ENCODE data around the gene COL20A1. TPM values are rescaled to one million over a fixed set of nuclear protein-coding genes. Genes with fewer than 3 reads are reported as not detected.
"Not testable (repeated sequence)": the region's sequence is repeated elsewhere in the genome, so short reads cannot be mapped to it uniquely, and the experiment has no call there.

COL20A1 gene
- total and polyA plus RNA-seq, 2 experiments from 2014 or later = 1.4 TPM; not detected in 1

DNA sequence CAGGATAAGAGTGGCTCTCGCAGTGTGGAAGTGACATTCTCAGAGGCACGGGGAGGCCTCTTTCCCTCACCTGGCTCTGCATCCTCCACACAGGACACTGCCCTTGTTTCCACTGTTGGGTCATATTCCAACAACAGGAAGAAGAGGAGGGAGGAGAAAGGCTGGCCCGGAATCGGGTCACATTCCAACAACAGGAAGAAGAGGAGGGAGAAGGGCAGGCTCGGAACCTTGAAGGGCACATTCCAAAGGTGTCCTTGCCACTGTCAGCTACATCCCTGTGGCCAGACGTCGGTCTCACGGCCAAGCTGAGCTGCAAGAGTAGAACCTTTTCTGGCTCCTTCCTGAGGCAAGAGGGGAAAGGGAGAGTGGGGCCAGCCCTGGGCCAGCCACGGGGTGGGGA, 42.7 kb downstream of the COL20A1 start:
- H3K4me1 ChIP-seq (ENCODE audit: low read depth) = no peaks in the 10 kb centered on the region
- no peak overlapping the region for H3K27ac ChIP-seq
- no peaks in the 10 kb centered on the region for H3K27me3 ChIP-seq
- H3K9me3 ChIP-seq (ENCODE audit: low read depth) = no peaks in the 10 kb centered on the region
- DNase-seq (ENCODE audit: low read depth in 1 of 2, low spot score in 1 of 2) = no peak
- TF ChIP-seq, protein P1, sequence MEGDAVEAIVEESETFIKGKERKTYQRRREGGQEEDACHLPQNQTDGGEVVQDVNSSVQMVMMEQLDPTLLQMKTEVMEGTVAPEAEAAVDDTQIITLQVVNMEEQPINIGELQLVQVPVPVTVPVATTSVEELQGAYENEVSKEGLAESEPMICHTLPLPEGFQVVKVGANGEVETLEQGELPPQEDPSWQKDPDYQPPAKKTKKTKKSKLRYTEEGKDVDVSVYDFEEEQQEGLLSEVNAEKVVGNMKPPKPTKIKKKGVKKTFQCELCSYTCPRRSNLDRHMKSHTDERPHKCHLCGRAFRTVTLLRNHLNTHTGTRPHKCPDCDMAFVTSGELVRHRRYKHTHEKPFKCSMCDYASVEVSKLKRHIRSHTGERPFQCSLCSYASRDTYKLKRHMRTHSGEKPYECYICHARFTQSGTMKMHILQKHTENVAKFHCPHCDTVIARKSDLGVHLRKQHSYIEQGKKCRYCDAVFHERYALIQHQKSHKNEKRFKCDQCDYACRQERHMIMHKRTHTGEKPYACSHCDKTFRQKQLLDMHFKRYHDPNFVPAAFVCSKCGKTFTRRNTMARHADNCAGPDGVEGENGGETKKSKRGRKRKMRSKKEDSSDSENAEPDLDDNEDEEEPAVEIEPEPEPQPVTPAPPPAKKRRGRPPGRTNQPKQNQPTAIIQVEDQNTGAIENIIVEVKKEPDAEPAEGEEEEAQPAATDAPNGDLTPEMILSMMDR (IDR thresholded peaks at IDR 0.05; ENCODE audit: low read depth, low read length) = no peak
- H3K4me3 ChIP-seq = no peak overlapping the region
- H3K36me3 ChIP-seq = no peaks in the 10 kb centered on the region

DNA sequence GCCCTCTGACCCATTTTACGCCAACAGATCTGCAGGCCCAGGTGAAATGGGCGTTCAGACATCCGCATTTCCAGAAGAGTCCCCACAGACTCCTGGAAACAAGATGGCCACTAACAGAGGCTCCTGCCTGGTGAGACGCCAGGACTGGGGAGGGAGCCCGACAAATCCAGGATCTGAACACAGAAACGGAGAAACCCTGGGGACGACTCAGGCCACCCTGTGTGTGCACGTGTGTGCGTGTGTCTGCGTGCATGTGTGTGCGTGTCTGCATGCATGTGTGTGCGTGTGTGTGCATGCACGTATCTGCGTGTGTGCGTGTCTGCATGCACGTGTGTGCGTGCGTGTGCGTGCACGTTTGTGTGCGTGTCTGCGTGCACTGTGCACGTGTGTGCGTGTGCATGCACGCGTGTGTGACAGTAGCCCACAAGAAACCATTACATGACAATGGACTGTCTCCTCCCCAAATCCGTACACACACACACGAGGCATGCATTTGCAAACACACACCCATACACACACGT, 43.3 kb downstream of the COL20A1 start:
- Histone ChIP-seq H3K36me3 (no peaks in the 10 kb centered on the region), H3K4me3 (no peak overlapping the region)

DNA sequence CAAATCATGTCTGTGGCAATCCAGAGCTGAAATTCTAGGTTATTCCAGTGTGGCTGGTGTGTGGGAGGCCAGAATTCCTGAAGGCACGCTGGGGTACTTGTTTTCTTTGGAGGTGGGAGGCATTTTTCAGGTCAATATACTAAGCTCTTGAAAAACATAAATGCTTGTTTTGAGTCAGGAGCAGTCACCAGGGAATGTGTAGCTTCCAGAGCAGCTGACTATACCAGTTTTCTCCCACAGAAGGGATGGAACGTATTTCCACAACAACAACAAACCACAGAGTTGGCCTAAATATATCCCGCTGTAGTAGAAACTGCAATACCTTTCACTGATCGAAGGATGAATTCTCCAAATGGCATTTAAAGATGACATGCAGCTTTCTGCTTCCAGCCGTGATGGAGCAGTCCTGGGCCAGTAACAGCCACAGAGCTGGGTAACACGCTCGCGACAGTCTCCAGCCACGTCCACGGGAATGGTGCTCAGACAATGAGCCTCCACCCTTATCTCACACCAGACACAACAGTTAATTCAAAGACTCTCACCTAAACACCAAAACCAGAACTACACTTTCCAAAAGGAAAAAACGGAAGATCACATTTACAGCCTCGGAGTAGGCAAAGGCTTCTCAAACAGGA, 44.9 kb downstream of the COL20A1 start:
- no peak overlapping the region for H3K4me3 ChIP-seq
- TF ChIP-seq, protein P1 (IDR thresholded peaks at IDR 0.05; ENCODE audit: low read depth, low read length) = no peak
- peak in 1 of 2 donors; percentile 17 for DNase-seq (ENCODE audit: low read depth in 1 of 2, low spot score in 1 of 2)
- H3K36me3 ChIP-seq = no peaks in the 10 kb centered on the region
- no peak overlapping the region for H3K27ac ChIP-seq
- H3K27me3 ChIP-seq = no peaks in the 10 kb centered on the region
- no peaks in the 10 kb centered on the region for H3K4me1 ChIP-seq (ENCODE audit: low read depth)
- H3K9me3 ChIP-seq (ENCODE audit: low read depth) = no peaks in the 10 kb centered on the region

More for the DNA sequence above, 43.3 kb downstream of the COL20A1 start:
- no peaks in the 10 kb centered on the region for H3K9me3 ChIP-seq (ENCODE audit: low read depth)
- no peaks in the 10 kb centered on the region for H3K4me1 ChIP-seq (ENCODE audit: low read depth)
- DNase-seq (ENCODE audit: low read depth in 1 of 2, low spot score in 1 of 2) = no peak
- TF ChIP-seq, protein P1 (IDR thresholded peaks at IDR 0.05; ENCODE audit: low read depth, low read length) = no peak
- H3K27ac ChIP-seq = no peak overlapping the region
- no peaks in the 10 kb centered on the region for H3K27me3 ChIP-seq

DNA sequence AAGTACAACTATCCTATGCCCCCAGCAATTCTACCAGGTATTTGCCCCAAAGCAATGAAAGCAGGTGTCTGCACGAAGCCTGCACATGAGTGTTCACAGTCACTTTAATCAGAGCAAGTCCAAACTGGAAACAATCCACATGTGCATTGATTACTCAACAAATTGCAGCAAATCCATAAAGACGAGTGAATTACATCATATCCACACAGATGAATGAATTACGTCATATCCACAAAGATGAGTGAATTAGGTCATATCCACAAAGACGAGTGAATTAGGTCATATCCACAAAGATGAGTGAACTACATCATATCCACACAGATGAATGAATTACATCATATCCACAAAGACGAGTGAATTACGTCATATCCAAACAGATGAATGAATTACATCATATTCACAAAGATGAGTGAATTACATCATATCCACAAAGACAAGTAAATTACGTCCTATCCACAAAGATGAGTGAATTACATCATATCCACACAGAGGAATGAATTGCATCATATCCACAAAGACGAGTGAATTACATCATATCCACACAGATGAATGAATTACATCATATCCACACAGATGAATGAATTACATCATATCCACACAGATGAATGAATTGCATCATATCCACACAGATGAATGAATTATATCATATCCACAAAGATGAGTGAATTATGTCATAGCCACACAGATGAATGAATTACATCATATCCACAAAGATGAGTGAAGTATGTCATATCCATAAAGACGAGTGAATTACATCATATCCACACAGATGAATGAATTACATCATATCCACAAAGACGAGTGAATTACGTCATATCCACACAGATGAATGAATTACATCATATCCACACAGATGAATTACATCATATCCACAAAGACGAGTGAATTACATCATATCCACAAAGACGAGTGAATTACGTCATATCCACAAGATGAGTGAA, 46.4 kb downstream of the COL20A1 start:
- H3K27me3 ChIP-seq; H3K4me3 ChIP-seq; H3K36me3 ChIP-seq; H3K9me3 ChIP-seq (ENCODE audit: low read depth); DNase-seq (ENCODE audit: low read depth in 1 of 2, low spot score in 1 of 2); H3K4me1 ChIP-seq (ENCODE audit: low read depth); H3K27ac ChIP-seq: not testable (repeated sequence)

DNA sequence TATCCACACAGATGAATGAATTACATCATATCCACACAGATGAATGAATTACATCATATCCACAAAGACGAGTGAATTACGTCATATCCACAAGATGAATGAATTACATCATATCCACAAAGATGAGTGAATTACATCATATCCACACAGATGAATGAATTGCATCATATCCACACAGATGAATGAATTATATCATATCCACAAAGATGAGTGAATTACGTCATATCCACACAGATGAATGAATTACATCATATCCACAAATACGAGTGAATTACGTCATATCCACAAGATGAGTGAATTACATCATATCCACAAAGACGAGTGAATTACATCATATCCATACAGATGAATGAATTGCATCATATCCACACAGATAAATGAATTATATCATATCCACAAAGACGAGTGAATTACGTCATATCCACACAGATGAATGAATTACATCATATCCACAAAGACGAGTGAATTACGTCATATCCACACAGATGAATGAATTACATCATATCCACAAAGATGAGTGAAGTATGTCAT, 47.2 kb downstream of the COL20A1 start:
- H3K36me3 ChIP-seq; H3K27ac ChIP-seq; DNase-seq (ENCODE audit: low read depth in 1 of 2, low spot score in 1 of 2); H3K9me3 ChIP-seq (ENCODE audit: low read depth); H3K4me1 ChIP-seq (ENCODE audit: low read depth); H3K27me3 ChIP-seq; H3K4me3 ChIP-seq: not testable (repeated sequence)

DNA sequence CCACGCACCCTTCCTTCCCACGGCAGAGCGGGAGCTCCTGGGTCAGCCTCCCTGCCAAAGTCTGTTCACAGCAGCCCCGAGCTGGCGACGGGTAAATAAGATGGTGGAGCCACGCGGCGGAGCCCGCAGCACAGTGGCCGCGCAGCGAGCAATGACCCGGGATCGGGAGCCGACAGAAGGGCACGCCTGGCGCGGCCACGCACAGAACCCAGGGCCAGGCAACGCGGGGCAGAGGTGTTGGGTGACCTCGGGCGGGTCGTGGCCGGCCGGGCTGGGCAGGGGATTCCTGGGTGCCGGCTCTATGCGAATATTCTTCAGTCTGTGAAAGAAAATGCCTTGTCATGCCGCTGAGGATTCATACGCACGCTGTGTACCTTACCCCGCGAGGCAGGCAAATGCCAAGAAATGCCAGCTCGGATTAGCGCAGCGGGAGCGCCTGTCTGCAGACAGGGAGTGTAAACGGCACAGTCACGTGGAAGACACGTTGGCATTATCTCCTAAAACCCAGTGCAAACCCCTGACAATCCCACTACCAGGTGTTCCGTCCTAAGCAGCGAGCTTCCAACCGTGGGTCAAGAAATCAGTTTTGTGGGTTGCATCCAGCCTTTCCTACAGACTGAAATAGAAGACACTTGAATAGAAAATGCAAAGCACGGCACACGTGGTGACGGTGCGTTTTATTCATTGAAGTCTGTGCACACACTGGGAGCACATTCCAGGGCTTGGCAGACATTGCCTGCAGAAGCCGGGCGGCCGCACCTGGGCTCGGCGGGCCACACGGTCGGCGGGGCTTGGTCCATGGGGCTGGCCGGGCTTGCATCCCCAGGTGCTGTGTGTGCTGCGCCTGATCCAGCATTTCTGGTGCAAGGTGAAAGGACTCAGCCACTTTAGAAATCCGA, 49.8 kb downstream of the COL20A1 start:
- Histone ChIP-seq H3K4me1 (ENCODE audit: low read depth) (no peaks in the 10 kb centered on the region), H3K9me3 (ENCODE audit: low read depth) (no peaks in the 10 kb centered on the region), H3K27me3 (no peaks in the 10 kb centered on the region), H3K27ac (no peak overlapping the region), H3K4me3 (no peak overlapping the region), H3K36me3 (no peaks in the 10 kb centered on the region)
- no peak for DNase-seq (ENCODE audit: low read depth in 1 of 2, low spot score in 1 of 2)
- TF ChIP-seq, protein P1 (IDR thresholded peaks at IDR 0.05; ENCODE audit: low read depth, low read length) = no peak
